ENCODE results near the gene ELN.
A peak's percentile ranks its signal among the peaks of the same experiment; 100 is the strongest.

The ELN gene

GRCh38 chr7:74025730-74026129, 2.2 kb upstream of the ELN start:
- in situ Hi-C loops (cut with HindIII; ENCODE audit: low sequenced_read_pairs) = no loop called here
- no peak overlapping the region for H3K4me3 ChIP-seq (ENCODE audit: low read depth, low read length)
- TF ChIP-seq CTCF (IDR thresholded peaks at IDR 0.05; ENCODE audit: low read depth, low read length) = no peak
- DNase-seq (ENCODE audit: low read depth, low spot score) = no peak

GRCh38 chr7:74026406-74026902, 1.5 kb upstream of the ELN start:
- TF ChIP-seq CTCF (IDR thresholded peaks at IDR 0.05; ENCODE audit: low read depth, low read length) = no peak
- no peak for DNase-seq (ENCODE audit: low read depth, low spot score)
- in situ Hi-C loops (cut with HindIII; ENCODE audit: low sequenced_read_pairs) = no loop called here

GRCh38 chr7:74026903-74027682, 880 bp upstream of the ELN start:
- DNase-seq (ENCODE audit: low read depth, low spot score) = peak; percentile 57
- peak; percentile 99 for TF ChIP-seq CTCF (IDR thresholded peaks at IDR 0.05; ENCODE audit: low read depth, low read length)
- in situ Hi-C loops (cut with HindIII; ENCODE audit: low sequenced_read_pairs) = no loop called here
- H3K4me3 ChIP-seq (ENCODE audit: low read depth, low read length) = no peak overlapping the region

More at GRCh38 chr7:74026406-74026902, 1.5 kb upstream of the ELN start:
- H3K4me3 ChIP-seq (ENCODE audit: low read depth, low read length) = no peak overlapping the region

DNA sequence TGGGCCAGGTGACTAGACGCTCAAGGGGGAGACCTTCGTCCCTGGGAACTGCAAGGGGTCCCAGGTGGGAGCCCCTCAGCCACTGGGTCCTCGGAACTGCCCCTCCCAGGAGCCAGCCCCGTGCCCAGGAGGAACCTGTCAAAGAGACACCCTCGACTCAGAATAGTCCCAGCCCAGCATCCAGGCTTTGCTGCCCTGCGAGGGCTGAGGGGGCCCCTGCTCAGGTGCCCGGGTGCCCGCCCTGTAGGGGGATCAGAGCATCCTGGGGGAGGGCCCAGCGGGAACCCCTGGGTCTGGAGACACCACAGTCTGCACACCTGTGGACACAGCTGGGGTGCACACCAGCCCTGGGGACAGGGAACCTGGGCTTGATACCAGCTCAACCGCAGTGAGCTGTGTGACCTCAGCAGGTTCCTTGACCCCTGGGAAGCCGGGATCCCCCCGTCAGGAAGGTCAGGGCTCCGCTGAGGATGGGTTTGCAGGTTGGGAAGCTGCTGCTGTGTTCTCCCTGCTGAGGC, 407 bp downstream of the ELN start:
- in situ Hi-C loops (cut with HindIII; ENCODE audit: low sequenced_read_pairs) = no loop called here
- H3K4me3 ChIP-seq (ENCODE audit: low read depth, low read length) = peak overlapping the region; percentile 12
- no peak for TF ChIP-seq CTCF (IDR thresholded peaks at IDR 0.05; ENCODE audit: low read depth, low read length)
- DNase-seq (ENCODE audit: low read depth, low spot score) = no peak

- H3K4me3 ChIP-seq (ENCODE audit: low read depth, low read length) = no peak overlapping the region
- DNase-seq (ENCODE audit: low read depth, low spot score) = no peak
- no peak for TF ChIP-seq CTCF (IDR thresholded peaks at IDR 0.05; ENCODE audit: low read depth, low read length)
- in situ Hi-C loops (cut with HindIII; ENCODE audit: low sequenced_read_pairs) = no loop called here
These were observed 1.3 kb downstream of the ELN start for GRCh38 chr7:74029089-74029785.

- in situ Hi-C loops (cut with HindIII; ENCODE audit: low sequenced_read_pairs) = no loop called here
- no peak for DNase-seq (ENCODE audit: low read depth, low spot score)
- no peak for TF ChIP-seq CTCF (IDR thresholded peaks at IDR 0.05; ENCODE audit: low read depth, low read length)
- no peak overlapping the region for H3K4me3 ChIP-seq (ENCODE audit: low read depth, low read length)
These were observed 2.0 kb downstream of the ELN start for GRCh38 chr7:74029991-74030415.

Data from astrocyte of the spinal cord (primary cell).